ENCODE results near the gene TMEM135.

GRCh38 chr11:87020336-87020735 lies 17.4 kb upstream of the TMEM135 start:
- TF ChIP-seq POLR2A (IDR thresholded peaks at IDR 0.05): no peak
- no peak for TF ChIP-seq CTCF (IDR thresholded peaks at IDR 0.05)
